SK-N-SH treated with all-trans-retinoic acid at 6 μM for 48 hours (cell line): ENCODE results near the gene SFRP2.

Experiments
- ARNTL ChIP-seq: fragments of 450-650 bp; formaldehyde crosslinking; IDR thresholded peaks from 2 replicates; pipeline ENCODE4 v1.5.0; 2020; ENCODE audit warnings: low read depth, mild to moderate bottlenecking, moderate library complexity, borderline replicate concordance
- BACH2 ChIP-seq: fragments of 250-450 bp; sonication (Bioruptor Pico); IDR thresholded peaks from 2 replicates; pipeline ENCODE4 v1.9.0; 2021; ENCODE audit warnings: mild to moderate bottlenecking, borderline replicate concordance
- RARB ChIP-seq: fragments of 250-450 bp; sonication (Bioruptor Pico); IDR thresholded peaks from 2 replicates; pipeline ENCODE4 v1.8.0; 2021; ENCODE audit warnings: mild to moderate bottlenecking, moderate library complexity
- TCF4 ChIP-seq: fragments of 250-450 bp; sonication (Bioruptor Pico); IDR thresholded peaks from 2 replicates; pipeline ENCODE4 v1.8.0; 2021; ENCODE audit warnings: mild to moderate bottlenecking, moderate library complexity, borderline replicate concordance
- TF ChIP-seq, protein P1 (sequence below): fragments of 250-450 bp; sonication (Bioruptor Pico); IDR thresholded peaks from 2 replicates; pipeline ENCODE4 v1.5.1; 2021; ENCODE audit warnings: mild to moderate bottlenecking, moderate library complexity

DNA sequence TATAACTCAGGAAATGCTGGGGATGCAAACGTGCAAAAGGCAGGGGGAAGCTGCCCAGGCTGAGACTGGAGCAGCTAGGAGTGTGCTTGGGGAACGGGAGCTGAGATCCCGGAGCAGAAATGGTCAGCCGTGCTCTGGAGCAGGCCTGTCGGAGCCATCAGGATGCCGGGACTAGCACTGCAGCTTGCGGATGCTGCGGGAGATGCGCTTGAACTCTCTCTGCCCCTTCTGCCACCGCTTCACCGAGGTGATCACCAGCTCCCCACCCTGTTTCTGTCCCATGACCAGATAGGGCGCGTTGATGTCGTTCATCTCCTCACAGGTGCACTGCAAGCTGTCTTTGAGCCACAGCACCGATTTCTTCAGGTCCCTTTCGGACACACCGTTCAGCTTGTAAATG, 7.6 kb downstream of the SFRP2 start:
- TF ChIP-seq, protein P1, sequence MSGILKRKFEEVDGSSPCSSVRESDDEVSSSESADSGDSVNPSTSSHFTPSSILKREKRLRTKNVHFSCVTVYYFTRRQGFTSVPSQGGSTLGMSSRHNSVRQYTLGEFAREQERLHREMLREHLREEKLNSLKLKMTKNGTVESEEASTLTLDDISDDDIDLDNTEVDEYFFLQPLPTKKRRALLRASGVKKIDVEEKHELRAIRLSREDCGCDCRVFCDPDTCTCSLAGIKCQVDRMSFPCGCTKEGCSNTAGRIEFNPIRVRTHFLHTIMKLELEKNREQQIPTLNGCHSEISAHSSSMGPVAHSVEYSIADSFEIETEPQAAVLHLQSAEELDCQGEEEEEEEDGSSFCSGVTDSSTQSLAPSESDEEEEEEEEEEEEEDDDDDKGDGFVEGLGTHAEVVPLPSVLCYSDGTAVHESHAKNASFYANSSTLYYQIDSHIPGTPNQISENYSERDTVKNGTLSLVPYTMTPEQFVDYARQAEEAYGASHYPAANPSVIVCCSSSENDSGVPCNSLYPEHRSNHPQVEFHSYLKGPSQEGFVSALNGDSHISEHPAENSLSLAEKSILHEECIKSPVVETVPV (CRISPR knock-in tag): no peak
- TF ChIP-seq RARB (CRISPR knock-in tag): no peak
- TF ChIP-seq BACH2 (CRISPR knock-in tag): no peak
- no peak for TF ChIP-seq ARNTL
- TF ChIP-seq TCF4 (CRISPR knock-in tag): no peak
